ENCODE results near the gene GSN. TPM values are rescaled to one million over a fixed set of nuclear protein-coding genes. Genes with fewer than 3 reads are reported as not detected.

The GSN gene
- polyA plus RNA-seq, 1 experiment, result 421 TPM

DNA sequence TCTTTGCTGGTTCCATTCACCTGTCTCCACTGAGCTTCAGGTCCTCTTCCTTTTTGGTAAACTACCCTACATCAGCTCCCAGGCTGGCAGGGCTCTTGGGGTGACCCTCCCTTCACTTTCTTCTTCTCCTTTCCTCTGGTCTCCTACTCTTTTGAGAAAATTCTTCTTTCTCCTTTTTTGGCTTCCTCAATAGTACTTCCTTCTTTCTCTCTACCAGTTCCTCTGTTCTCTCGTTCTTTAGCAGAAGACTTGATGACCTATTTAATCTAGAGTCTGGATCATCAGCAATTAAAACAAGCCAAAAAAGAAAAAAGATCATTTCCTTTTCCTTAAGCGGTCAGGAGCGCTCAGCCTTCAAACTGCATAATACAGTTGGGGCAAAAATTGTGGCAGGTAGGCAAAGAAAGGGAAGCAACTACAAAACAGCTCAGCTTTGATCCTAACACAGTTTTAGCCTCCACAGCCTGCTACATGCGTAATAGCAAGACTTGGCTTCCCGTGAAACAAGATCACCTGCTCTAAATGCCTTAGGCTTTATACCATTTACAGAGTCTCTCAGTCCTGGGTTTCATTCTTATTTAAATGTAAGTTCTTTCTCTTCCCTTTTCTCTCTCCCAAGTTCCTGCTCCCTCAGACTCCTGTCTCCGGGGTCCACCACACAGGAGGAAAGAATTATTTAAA lies 14.0 kb upstream of the GSN start:
- CTCF ChIA-PET, result interaction anchor here (1.1 to 2.4 kb wide), 2 partner anchors 25 to 66 kb away, joined by 5 to 6 read pairs; no protein-coding TSS in a partner anchor
- POLR2A ChIA-PET, result no interaction called here
- H3K4me3 ChIP-seq (ENCODE audit: low read depth, low read length), result no peak overlapping the region
- TF ChIP-seq, protein P1, sequence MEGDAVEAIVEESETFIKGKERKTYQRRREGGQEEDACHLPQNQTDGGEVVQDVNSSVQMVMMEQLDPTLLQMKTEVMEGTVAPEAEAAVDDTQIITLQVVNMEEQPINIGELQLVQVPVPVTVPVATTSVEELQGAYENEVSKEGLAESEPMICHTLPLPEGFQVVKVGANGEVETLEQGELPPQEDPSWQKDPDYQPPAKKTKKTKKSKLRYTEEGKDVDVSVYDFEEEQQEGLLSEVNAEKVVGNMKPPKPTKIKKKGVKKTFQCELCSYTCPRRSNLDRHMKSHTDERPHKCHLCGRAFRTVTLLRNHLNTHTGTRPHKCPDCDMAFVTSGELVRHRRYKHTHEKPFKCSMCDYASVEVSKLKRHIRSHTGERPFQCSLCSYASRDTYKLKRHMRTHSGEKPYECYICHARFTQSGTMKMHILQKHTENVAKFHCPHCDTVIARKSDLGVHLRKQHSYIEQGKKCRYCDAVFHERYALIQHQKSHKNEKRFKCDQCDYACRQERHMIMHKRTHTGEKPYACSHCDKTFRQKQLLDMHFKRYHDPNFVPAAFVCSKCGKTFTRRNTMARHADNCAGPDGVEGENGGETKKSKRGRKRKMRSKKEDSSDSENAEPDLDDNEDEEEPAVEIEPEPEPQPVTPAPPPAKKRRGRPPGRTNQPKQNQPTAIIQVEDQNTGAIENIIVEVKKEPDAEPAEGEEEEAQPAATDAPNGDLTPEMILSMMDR (IDR thresholded peaks at IDR 0.05; ENCODE audit: low read depth, low read length), result no peak
- no peaks in the 10 kb centered on the region for H3K27me3 ChIP-seq (ENCODE audit: control insufficient read depth, insufficient read depth, low read length)
- H3K9me3 ChIP-seq (ENCODE audit: control insufficient read depth, insufficient read depth, low read length), result no peaks in the 10 kb centered on the region
- DNase-seq (ENCODE audit: low read depth, low spot score), result no peak
- no peak overlapping the region for H3K27ac ChIP-seq (ENCODE audit: low read depth, low read length)

GRCh38 chr9:121259498-121259897 lies 8.5 kb upstream of the GSN start:
- no peak for DNase-seq (ENCODE audit: low read depth, low spot score)
- TF ChIP-seq, protein P1 (IDR thresholded peaks at IDR 0.05; ENCODE audit: low read depth, low read length), result no peak
- Histone ChIP-seq H3K4me3 (ENCODE audit: low read depth, low read length) (no peak overlapping the region), H3K27ac (ENCODE audit: low read depth, low read length) (no peak overlapping the region), H3K9me3 (ENCODE audit: control insufficient read depth, insufficient read depth, low read length) (no peaks in the 10 kb centered on the region), H3K27me3 (ENCODE audit: control insufficient read depth, insufficient read depth, low read length) (no peaks in the 10 kb centered on the region)
- ChIA-PET CTCF (interaction anchor here (0.7 to 3.3 kb wide), 3 partner anchors 46 to 181 kb away, joined by 3 to 11 read pairs (median 4); no protein-coding TSS in a partner anchor), POLR2A (interaction anchor here (1.2 kb wide), 1 partner anchor 19 kb away, joined by 5 read pairs; no protein-coding TSS in a partner anchor)

DNA sequence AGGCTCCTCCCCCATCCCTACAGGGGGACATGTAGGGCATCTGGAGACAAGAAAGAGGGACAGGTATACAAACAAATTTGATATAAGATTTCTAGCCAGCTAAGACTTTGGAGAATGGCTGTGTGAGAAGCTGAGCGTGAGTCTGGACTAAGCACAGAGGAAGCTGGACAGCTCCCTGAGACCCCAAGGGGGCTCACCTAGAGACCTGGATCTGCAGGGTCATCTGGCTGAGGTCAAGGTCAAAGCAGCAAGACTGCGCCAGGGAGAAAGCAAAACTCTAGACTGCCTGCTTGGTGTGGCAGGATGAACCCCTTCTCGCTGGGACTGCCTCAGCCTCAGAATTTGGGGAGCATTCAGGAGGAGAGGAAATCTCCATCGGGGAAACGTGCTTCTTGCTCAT lies 8.0 kb upstream of the GSN start:
- Histone ChIP-seq H3K27ac (ENCODE audit: low read depth, low read length) (no peak overlapping the region), H3K4me3 (ENCODE audit: low read depth, low read length) (no peak overlapping the region), H3K27me3 (ENCODE audit: control insufficient read depth, insufficient read depth, low read length) (no peaks in the 10 kb centered on the region), H3K9me3 (ENCODE audit: control insufficient read depth, insufficient read depth, low read length) (no peaks in the 10 kb centered on the region)
- DNase-seq (ENCODE audit: low read depth, low spot score), result no peak
- ChIA-PET CTCF (interaction anchor here (0.7 to 3.3 kb wide), 4 partner anchors 19 to 180 kb away, joined by 3 to 11 read pairs (median 7); no protein-coding TSS in a partner anchor), POLR2A (interaction anchor here (1.2 kb wide), 1 partner anchor 18 kb away, joined by 5 read pairs; no protein-coding TSS in a partner anchor)
- TF ChIP-seq, protein P1 (IDR thresholded peaks at IDR 0.05; ENCODE audit: low read depth, low read length), result no peak

DNA sequence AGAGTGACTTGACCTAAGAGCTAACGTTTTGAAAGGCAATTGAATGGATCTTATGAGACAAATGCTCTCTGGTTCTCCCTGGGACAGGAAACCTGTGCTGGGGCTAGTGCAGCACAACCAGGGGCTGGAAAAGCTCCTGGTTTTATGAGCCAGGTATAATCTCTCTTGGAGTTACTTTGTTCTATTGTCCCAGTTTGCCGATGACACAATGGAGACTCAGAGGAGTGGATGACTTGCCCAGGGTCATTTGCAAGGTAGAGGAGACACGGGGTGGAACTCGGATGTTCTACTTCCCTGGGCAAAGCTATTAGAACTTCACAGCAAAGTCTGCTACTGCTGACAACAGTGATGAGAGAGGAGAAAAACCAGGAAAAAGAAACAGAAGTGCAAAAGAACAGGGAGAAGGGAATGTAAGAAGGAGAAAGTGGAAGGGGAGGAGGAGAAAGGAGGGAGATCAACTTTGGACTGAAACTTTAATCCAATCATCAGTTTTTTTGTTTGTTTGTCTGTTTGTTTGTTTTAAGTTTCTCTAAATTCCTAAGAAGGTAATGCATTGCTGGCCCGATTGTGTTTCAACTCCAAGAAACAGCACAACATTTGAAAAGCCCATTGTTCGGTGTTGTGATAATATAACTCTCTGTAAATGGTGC lies 7.4 kb upstream of the GSN start:
- H3K27me3 ChIP-seq (ENCODE audit: control insufficient read depth, insufficient read depth, low read length), result peaks cover 2% of the 10 kb centered on the region
- TF ChIP-seq, protein P1 (IDR thresholded peaks at IDR 0.05; ENCODE audit: low read depth, low read length), result no peak
- POLR2A ChIA-PET, result interaction anchor here (1.2 kb wide), 1 partner anchor 18 kb away, joined by 5 read pairs; no protein-coding TSS in a partner anchor
- DNase-seq (ENCODE audit: low read depth, low spot score), result no peak
- H3K9me3 ChIP-seq (ENCODE audit: control insufficient read depth, insufficient read depth, low read length), result no peaks in the 10 kb centered on the region
- CTCF ChIA-PET, result interaction anchor here (0.9 to 3.3 kb wide), 3 partner anchors 18 to 59 kb away, joined by 4 to 11 read pairs (median 10); no protein-coding TSS in a partner anchor
- no peak overlapping the region for H3K4me3 ChIP-seq (ENCODE audit: low read depth, low read length)
- H3K27ac ChIP-seq (ENCODE audit: low read depth, low read length), result no peak overlapping the region

DNA sequence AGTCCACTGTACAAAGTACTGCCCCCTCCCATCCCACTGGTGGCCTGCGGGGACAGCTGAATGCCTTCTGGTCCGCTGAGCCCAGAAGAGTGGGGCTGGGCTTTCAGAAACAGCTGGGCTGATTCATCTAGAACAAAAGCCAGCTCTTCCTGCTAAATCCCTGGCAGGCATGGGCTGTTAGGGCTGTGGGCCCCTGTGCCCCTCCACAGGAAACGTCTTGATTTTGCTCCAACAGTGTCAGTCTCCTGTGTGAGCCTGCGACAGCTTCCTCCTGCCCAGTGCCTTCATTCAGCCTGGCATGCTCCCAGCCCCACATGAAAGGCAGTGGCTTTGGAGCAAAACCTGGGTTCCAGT lies 6.9 kb upstream of the GSN start:
- Histone ChIP-seq H3K27ac (ENCODE audit: low read depth, low read length) (no peak overlapping the region), H3K9me3 (ENCODE audit: control insufficient read depth, insufficient read depth, low read length) (no peaks in the 10 kb centered on the region), H3K27me3 (ENCODE audit: control insufficient read depth, insufficient read depth, low read length) (peaks cover 2% of the 10 kb centered on the region), H3K4me3 (ENCODE audit: low read depth, low read length) (no peak overlapping the region)
- TF ChIP-seq, protein P1 (IDR thresholded peaks at IDR 0.05; ENCODE audit: low read depth, low read length), result no peak
- CTCF ChIA-PET, result interaction anchor here (0.9 to 3.3 kb wide), 3 partner anchors 17 to 59 kb away, joined by 4 to 11 read pairs (median 10); no protein-coding TSS in a partner anchor
- POLR2A ChIA-PET, result no interaction called here
- DNase-seq (ENCODE audit: low read depth, low spot score), result no peak

Measured in AG04450 (cell line).